AG04449 (cell line): Measurements from ENCODE around the gene ANG.
"Not testable (repeated sequence)": the region's sequence is repeated elsewhere in the genome, so short reads cannot be mapped to it uniquely, and the experiment has no call there.

ENCODE experiments used
- CTCF ChIA-PET: fragments of 350-600 bp; formaldehyde crosslinking; extraction: SDS; loops from one replicate; lab custom pipeline; 2021; ENCODE audit warnings: antibody characterized with exemption; lab: Yijun Ruan, JAX
- POLR2A ChIA-PET: fragments of 400-600, 350-600 bp; formaldehyde crosslinking; extraction: SDS; loops from one replicate; lab custom pipeline; 2020; ENCODE audit warnings: antibody characterized with exemption, inconsistent platforms; lab: Yijun Ruan, JAX
- DNase-seq: peaks from one replicate; pipeline ENCODE4 v3.0.0-alpha.2; 2010; ENCODE audit warnings: low read depth, low spot score
- H3K4me3 ChIP-seq: 2 replicates; pipeline ENCODE4 v1.5.1; 2011; ENCODE audit warnings: low read depth, mild to moderate bottlenecking, control low read depth, low read length
- TF ChIP-seq, protein P1 (sequence below): IDR thresholded peaks from one replicate; pipeline ENCODE4 v1.5.1; 2011; ENCODE audit warnings: mild to moderate bottlenecking, moderate library complexity, low read length, control low read depth, inconsistent platforms; ENCODE audit not compliant: insufficient read depth; ENCODE audit errors: missing control alignments

ANG gene

DNA sequence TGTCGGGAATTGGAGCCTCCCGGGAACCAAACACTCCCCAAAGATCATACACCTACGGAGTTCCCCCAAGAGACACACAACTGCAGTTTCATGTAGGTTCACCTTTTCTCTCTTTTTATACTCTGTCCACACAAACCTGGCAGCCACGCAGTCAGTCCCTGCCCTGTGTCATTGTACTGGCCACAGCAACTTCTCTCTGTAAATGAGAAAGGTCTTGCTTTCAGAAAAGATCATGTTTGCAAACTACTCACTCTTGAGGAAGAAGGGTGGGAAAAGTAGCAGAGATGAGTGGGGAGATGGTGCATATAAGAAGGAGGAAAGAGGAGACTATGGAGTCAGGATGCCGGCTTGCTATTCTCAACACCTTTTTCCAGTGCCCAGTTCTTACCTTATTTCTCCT, 10.4 kb downstream of the ANG start:
- TF ChIP-seq, protein P1, sequence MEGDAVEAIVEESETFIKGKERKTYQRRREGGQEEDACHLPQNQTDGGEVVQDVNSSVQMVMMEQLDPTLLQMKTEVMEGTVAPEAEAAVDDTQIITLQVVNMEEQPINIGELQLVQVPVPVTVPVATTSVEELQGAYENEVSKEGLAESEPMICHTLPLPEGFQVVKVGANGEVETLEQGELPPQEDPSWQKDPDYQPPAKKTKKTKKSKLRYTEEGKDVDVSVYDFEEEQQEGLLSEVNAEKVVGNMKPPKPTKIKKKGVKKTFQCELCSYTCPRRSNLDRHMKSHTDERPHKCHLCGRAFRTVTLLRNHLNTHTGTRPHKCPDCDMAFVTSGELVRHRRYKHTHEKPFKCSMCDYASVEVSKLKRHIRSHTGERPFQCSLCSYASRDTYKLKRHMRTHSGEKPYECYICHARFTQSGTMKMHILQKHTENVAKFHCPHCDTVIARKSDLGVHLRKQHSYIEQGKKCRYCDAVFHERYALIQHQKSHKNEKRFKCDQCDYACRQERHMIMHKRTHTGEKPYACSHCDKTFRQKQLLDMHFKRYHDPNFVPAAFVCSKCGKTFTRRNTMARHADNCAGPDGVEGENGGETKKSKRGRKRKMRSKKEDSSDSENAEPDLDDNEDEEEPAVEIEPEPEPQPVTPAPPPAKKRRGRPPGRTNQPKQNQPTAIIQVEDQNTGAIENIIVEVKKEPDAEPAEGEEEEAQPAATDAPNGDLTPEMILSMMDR = no peak
- no peak overlapping the region for H3K4me3 ChIP-seq
- POLR2A ChIA-PET = no interaction called here
- CTCF ChIA-PET = interaction anchor here (0.8 to 5.4 kb wide), 9 partner anchors 12 to 405 kb away, joined by 3 to 54 read pairs (median 5); no protein-coding TSS in a partner anchor
- no peak for DNase-seq

DNA sequence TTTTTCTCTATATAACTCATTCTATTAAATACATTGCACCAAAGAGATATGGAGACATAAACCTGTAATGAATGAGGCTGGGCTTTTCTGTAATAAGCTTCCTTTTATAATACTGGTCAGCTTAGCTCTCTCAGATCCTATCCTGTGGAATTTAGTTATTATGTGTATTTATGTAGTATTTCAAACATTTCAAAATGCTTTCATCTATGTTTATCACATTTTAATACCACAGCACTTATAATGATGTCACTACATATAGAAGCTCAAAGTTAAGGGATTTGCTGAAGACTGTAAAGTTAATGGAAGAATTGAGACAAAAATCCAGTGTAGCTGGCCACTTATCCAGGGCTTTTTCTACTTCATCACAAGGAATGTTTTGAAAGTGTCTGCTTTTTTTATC, 11.4 kb downstream of the ANG start:
- DNase-seq = no peak
- H3K4me3 ChIP-seq = no peak overlapping the region
- ChIA-PET POLR2A (no interaction called here), CTCF (interaction anchor here (0.7 to 2.1 kb wide), 9 partner anchors 9 to 405 kb away, joined by 3 to 15 read pairs (median 5); no protein-coding TSS in a partner anchor)
- TF ChIP-seq, protein P1 = no peak

DNA sequence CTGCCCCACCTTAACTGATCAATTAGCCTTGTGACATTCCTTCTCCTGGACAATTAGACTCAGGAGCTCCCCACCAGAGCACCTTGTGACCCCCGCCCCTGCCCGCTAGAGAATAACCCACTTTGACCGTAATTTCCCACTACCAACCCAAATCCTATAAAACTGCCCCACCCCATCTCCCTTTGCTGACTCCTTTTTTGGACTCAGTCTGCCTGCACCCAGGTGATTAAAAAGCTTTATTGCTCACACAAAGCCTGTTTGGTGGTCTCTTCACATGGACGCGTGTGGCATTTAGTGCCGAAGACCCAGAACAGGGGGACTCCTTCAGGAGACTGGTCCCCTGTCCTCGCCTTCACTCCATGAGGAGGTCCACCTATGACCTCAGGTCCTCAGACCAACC, 12.4 kb downstream of the ANG start:
- H3K4me3 ChIP-seq, DNase-seq, POLR2A ChIA-PET: not testable (repeated sequence)
- CTCF ChIA-PET = interaction anchor here (0.7 to 2.1 kb wide), 4 partner anchors 10 to 157 kb away, joined by 3 to 15 read pairs (median 8); no protein-coding TSS in a partner anchor

DNA sequence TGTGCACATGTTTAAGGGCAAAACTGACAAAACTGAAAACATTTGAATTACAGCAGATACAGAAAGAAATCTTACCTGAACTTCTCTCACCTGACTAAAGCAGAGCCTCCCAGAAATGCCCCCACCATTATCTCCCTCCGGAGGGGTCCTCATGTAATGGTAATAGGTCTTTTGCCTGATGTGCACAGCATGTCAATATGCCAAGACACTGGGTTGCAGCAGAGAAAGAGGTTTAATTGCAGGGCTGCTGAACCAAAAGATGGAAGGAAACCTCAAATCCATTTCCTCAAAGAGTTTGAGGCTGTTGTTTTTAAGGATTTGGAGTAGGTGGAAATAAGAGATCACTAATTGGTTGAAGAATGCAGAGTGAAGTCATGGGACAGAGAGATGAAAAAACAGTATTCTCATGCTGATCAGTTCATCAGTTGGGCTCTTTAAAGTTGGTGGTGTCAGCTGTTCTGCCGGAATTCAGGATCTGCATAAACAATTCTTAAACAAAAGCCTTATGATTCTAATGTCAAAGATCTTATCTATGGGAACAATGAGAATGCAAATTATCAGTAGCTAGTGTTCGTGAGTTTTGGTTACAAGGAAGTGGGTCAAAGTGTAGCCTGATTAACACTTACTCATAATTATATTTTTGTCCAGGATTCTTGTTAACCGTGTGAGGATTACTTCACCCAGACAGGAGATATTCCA, 18.2 kb downstream of the ANG start:
- DNase-seq = no peak
- no peak overlapping the region for H3K4me3 ChIP-seq
- ChIA-PET POLR2A (no interaction called here), CTCF (interaction anchor here (0.9 to 2.6 kb wide), 4 partner anchors 10 to 299 kb away, joined by 3 to 12 read pairs (median 4); no protein-coding TSS in a partner anchor)
- TF ChIP-seq, protein P1 = no peak

DNA sequence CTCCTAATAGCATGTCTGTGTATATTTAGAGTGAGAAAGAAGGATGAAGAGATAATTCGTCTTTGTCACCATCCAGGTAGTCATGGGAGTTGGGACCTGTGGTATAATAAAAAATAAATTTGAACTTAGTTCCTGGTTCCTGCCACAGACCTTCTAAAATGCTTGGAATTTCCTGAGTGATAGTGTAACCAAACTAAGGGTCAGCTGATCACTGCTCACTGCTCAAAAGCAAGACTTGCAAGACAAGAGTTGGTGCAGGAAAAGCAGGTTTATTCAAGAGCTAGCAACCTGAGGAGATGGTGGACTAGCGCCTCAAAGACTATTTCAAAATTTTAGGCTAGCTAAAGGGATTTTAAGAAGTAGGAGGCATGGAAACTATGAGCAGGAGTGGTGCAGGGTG, 19.1 kb downstream of the ANG start:
- DNase-seq = no peak
- no peak overlapping the region for H3K4me3 ChIP-seq
- TF ChIP-seq, protein P1 = no peak
- POLR2A ChIA-PET = interaction anchor here (0.6 kb wide), 1 partner anchor 57 kb away, joined by 3 read pairs; no protein-coding TSS in a partner anchor
- CTCF ChIA-PET = interaction anchor here (0.8 to 2.6 kb wide), 6 partner anchors 11 to 298 kb away, joined by 3 to 12 read pairs (median 4); no protein-coding TSS in a partner anchor

DNA sequence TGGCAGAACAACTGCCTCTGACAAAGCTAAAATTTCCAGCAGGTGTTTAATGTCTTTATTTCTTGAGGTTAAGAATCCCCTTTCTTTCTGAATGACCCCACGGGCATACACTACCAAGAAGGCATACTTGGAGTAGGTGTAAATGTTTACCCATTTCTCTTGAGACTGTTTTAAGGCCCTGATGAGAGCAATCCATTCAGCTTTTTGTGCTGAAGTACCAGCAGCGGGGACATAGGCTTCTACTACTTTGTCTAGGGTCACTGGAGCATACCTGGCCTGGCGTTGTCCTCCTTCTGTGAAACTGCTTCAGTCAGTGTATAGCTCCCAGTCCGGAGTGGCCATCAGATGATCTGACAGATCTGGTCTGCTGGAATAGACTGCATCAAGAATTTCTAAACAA, 22.7 kb downstream of the ANG start:
- POLR2A ChIA-PET = no interaction called here
- CTCF ChIA-PET = interaction anchor here (1.5 kb wide), 1 partner anchor 13 kb away, joined by 5 read pairs; no protein-coding TSS in a partner anchor
- DNase-seq = no peak
- TF ChIP-seq, protein P1 = no peak
- H3K4me3 ChIP-seq = no peak overlapping the region

DNA sequence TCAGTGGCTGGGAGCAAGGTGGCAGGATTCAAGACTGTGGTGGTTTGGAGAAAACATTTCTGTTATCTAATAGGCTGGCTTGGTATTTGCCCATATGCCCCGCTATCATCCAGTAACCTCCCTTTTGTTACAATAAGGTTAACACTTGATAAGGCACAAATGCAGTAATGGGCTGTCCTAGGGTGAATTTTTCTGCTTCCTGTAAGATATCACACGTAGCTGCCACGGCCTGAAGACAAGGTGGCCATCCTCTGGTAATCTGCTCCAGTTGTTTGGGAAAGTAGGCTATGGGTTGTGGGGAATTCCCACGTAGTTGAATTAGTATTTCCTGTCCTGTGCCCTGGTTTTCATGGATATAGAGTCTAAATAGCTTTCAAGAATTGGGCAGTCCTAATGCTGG, 23.1 kb downstream of the ANG start:
- CTCF ChIA-PET = interaction anchor here (0.6 to 1.5 kb wide), 3 partner anchors 11 to 21 kb away, joined by 3 to 5 read pairs (median 3); no protein-coding TSS in a partner anchor
- POLR2A ChIA-PET = no interaction called here
- DNase-seq = no peak

More for the DNA sequence above, 23.1 kb downstream of the ANG start:
- TF ChIP-seq, protein P1 = no peak
- no peak overlapping the region for H3K4me3 ChIP-seq
